DMS53 treated with DMSO at 0.1 percent for 48 hours (cell line): ENCODE data around the gene FXR2.
A peak's percentile ranks its signal among the peaks of the same experiment; 100 is the strongest.

Source experiments
- DNase-seq: peaks from one replicate; lab custom pipeline; 2025; ENCODE audit not compliant: unreplicated experiment; lab: John Stamatoyannopoulos, UW

FXR2 gene

DNA sequence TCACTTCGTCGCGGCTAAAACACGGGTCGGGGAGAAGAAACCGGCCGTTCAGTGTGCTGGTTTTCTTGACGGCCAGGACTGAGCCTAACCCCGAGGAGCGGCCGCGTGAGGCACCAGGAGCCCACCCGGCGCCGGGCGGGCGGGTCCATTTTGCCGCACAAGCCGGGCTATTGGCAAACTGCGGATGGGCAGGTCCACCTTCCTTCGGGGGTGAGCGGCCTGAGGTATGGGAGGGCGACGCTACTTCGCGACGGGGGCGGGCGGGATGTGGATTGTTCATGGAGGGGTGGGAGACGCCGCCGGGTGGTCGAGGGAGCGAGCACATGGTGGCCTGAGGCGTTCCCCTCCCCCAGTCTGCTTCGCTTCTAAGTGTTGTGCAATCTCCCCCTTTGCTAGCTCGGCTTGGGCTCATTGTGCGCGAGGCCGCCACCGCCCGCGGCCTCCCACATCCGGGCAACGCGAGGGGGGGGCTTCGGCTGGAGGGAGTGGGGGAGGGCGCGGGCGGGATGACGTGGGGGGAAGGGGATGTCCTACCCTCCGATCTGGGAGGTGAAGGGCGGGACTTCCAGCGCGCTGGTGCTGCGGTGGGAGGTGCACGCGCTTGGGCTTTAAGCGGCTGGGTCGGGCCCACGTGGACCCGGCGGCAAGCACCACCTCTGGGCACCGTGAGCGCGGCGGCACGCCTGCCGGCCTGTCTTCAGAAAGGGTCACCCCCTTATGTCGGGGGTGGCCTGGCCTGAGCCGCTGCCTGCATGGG lies 41.2 kb downstream of the FXR2 start:
- DNase-seq = peak; percentile 82

DNA sequence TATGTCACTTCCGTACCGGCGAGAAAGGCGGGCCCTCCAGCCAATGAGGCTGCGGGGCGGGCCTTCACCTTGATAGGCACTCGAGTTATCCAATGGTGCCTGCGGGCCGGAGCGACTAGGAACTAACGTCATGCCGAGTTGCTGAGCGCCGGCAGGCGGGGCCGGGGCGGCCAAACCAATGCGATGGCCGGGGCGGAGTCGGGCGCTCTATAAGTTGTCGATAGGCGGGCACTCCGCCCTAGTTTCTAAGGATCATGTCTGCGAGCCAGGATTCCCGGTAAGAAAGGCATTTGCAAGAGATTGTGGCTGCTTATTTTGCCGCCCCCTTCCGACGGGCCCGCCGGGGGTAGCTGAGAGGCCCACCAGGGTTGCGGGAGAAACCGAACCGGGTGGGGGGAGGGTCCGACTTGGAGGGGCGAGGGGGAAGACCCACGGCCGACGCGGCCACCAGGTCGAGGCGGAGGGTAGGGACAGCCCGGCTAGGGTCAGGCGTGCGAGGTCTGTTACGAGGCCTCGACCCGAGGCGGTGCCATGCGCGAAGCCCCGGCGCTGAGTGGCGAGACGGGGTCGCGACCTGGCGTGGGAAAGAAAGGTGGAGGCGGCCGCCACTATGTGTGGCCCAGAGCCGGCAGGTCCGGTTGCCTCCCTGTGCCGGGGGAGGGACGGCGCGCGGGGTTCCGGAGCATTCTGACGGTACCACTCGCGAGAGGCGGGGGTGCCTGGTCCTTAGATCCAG lies 41.9 kb downstream of the FXR2 start:
- DNase-seq = peak; percentile 99

DNA sequence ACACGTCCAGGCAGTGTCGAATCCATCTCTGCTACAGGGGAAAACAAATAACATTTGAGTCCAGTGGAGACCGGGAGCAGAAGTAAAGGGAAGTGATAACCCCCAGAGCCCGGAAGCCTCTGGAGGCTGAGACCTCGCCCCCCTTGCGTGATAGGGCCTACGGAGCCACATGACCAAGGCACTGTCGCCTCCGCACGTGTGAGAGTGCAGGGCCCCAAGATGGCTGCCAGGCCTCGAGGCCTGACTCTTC lies 42.4 kb downstream of the FXR2 start:
- no peak for DNase-seq

DNA sequence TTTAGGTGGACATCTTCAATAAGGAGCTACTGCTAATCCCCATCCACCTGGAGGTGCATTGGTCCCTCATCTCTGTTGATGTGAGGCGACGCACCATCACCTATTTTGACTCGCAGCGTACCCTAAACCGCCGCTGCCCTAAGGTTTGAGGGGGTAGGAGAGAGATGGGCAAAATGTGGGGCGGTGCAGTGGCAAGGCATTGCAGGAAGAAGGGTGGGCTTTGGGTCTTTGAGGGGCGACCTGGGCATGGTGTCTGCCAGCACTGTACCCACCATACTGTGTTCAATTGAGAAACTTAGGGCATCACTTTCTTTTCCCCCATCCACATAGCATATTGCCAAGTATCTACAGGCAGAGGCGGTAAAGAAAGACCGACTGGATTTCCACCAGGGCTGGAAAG lies 44.3 kb downstream of the FXR2 start:
- no peak for DNase-seq

DNA sequence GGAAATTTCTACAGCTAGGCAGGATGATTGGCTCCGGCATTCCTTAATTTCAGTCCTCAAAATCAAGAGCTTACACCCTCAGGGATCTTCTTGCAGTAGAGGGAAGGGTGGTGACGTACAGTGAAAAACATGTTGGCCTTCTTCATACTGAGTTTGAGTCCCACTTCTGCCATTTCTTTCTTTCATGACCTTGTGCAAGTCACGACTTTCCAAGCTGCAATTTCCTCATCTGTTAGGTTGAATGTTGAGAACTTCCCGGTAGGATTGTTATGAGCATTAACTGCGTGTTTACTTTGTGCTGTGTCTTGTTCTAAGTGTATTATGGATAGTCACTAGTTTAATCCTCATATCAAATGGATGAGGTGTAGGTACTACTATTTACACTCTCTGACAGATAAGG lies 45.1 kb downstream of the FXR2 start:
- no peak for DNase-seq

DNA sequence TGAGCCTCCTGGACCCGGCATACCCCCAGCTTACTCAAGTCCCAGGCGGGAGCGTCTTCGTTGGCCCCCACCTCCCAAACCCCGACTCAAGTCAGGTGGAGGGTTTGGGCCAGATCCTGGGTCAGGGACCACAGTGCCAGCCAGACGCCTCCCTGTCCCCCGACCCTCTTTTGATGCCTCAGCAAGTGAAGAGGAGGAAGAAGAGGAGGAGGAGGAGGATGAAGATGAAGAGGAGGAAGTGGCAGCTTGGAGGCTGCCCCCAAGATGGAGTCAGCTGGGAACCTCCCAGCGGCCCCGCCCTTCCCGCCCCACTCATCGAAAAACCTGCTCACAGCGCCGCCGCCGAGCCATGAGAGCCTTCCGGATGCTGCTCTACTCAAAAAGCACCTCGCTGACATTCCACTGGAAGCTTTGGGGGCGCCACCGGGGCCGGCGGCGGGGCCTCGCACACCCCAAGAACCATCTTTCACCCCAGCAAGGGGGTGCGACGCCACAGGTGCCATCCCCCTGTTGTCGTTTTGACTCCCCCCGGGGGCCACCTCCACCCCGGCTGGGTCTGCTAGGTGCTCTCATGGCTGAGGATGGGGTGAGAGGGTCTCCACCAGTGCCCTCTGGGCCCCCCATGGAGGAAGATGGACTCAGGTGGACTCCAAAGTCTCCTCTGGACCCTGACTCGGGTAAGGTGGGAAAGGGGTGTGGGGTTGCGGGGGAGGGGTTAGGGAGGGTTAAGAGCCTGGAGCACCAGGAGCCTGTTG lies 51.4 kb downstream of the FXR2 start:
- no peak for DNase-seq

DNA sequence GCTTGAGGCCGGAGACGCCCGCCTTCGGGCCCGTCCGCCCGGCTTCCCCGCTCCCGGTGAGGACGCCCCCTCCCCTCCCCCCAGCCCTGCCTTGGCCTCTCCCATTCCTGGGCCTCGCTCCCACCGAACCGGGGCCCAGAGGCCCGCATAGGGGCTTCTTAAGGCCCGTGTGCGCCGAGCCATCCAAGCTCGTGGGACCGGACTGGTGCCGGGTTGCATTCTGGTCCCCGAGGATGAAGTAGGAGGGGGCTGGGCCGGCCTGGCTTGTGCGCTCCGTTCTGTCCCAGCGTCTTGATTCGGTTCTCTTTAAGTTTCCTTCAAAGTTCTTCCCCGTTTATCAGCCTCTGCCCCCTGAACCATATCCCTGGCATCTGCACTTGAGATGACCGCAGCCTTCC lies 52.5 kb downstream of the FXR2 start:
- DNase-seq = no peak

DNA sequence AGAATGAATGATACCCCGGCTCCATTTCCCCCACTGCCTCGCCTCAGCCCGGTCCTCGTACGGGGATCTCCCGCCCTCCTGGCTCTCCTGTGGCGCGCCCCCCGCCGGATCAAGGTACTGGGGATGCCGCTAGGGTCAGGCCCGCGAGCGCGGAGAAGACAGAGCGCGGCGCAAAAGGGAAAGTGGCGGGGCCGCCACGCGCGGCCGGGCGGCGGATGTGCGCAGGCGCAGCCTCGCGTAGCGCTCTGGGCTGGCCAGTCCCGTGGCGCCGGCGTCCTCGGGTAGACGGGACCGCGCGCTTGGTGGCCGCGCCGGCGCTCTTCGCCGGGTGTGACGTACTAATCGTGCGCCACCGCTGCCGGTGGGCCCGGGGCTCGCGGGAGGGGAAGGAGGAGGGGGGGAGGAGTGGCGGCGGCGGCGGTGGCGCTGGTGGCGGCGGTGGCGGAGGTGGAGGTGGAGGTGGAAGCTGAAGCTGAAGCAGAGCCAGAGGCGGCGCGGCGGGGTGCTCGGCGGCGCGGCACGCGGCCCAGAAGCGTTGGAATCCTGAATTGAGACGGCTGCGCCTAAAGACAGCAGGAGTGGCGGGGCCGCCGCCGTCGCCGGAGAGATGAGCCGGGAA lies 53.0 kb downstream of the FXR2 start, which contains the start of gene SENP3:
TSS of gene SENP3 (plus strand) at position 331 of the 619 bp plus-strand sequence. CDS start 1,158 bp downstream, outside the sequence.
- peak; percentile 88 for DNase-seq

DNA sequence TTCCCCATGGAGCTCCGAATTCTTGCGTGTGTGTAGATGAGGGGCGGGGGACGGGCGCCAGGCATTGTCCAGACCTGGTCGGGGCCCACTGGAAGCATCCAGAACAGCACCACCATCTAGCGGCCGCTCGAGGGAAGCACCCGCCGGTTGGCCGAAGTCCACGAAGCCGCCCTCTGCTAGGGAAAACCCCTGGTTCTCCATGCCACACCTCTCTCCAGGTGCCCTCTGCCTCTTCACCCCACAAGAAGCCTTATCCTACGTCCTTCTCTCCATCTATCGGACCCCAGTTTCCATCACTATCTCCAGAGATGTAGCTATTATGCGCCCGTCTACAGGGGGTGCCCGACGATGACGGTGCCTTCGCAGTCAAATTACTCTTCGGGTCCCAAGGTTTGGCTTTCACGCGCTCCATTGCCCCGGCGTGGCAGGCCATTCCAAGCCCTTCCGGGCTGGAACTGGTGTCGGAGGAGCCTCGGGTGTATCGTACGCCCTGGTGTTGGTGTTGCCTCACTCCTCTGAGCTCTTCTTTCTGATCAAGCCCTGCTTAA lies 53.6 kb downstream of the FXR2 start:
- peak; percentile 92 for DNase-seq

DNA sequence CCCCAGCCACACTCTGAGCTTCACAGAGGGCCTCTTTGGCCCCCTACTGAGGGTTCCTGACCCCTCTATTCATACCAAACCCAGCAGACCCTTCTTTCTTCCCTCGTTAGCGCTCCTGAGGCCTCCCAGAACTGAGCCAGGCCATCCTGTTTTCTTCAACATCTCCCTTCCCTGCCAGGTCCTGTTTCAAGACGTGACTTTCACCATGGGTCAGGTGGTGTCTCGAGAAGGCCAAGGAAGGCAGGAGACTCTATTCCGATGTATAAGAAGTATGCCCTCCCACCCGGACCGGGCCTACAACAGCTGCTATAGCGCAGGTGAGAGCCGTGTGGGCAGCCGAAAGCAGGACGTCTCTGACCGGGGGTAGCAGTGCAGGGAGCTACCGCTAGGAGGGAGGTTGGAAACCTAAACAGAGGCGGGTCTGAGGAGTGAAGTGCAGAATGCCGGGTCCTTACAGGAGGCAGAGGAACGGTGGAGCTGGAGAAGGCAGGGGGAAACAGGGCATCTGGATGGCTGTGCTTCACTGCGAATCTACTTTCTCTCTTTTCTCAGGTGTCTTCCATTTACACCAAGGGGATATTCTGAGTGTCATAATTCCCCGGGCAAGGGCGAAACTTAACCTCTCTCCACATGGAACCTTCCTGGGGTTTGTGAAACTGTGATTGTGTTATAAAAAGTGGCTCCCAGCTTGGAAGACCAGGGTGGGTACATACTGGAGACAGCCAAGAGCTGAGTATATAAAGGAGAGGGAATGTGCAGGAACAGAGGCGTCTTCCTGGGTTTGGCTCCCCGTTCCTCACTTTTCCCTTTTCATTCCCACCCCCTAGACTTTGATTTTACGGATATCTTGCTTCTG lies 54.3 kb downstream of the FXR2 start:
- peak; percentile 56 for DNase-seq

DNA sequence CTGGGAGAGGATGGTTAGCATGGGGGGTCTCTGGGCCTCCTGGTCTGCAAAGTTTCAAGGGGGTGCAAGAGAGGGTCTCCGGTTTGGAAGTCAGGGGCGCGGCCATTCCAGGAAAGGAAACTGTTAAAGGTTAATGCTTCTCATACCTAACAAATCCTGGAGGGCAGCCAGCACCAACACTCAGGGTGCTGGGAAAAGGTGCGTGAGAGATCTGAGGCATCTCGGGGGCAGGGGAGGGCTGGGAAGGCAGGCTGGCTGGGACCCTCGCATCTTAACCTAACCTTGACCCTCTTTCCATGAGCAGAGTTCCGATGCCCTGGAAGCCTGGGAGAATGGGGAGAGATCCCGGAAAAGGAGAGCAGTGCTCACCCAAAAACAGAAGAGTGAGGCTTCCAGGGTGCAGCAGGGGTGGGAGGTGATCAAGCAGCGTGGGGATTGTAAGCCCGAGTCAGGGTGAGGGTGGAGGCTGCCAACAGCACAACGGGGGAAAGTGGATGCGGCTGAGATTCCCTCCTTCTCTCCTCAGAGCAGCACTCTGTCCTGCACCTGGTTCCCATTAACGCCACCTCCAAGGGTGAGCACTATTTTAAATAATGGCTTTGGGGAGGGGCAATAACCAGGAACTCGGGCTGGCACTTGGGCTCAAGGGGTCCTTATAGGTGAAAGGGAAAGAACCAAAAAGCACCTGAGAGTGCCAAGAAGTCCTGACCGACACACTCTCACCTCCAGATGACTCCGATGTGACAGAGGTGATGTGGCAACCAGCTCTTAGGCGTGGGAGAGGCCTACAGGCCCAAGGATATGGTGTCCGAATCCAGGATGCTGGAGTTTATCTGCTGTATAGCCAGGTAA lies 55.2 kb downstream of the FXR2 start:
- DNase-seq = no peak

DNA sequence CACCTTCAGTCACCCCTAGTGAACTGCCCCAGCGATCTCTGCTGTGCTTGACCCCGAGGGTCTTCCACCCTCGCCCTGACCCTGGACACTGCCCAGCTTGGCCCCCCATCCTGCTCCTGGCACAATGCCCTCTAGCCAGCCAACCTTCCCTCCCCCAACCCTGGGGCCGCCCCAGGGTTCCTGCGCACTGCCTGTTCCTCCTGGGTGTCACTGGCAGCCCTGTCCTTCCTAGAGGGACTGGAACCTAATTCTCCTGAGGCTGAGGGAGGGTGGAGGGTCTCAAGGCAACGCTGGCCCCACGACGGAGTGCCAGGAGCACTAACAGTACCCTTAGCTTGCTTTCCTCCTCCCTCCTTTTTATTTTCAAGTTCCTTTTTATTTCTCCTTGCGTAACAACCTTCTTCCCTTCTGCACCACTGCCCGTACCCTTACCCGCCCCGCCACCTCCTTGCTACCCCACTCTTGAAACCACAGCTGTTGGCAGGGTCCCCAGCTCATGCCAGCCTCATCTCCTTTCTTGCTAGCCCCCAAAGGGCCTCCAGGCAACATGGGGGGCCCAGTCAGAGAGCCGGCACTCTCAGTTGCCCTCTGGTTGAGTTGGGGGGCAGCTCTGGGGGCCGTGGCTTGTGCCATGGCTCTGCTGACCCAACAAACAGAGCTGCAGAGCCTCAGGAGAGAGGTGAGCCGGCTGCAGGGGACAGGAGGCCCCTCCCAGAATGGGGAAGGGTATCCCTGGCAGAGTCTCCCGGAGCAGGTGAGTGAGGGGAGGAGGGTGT lies 56.0 kb downstream of the FXR2 start, which contains the start of gene TNFSF13:
TSS of gene TNFSF13 (plus strand) at position 207 of the 776 bp plus-strand sequence. CDS start at position 497, 290 bp downstream.
- DNase-seq = no peak

DNA sequence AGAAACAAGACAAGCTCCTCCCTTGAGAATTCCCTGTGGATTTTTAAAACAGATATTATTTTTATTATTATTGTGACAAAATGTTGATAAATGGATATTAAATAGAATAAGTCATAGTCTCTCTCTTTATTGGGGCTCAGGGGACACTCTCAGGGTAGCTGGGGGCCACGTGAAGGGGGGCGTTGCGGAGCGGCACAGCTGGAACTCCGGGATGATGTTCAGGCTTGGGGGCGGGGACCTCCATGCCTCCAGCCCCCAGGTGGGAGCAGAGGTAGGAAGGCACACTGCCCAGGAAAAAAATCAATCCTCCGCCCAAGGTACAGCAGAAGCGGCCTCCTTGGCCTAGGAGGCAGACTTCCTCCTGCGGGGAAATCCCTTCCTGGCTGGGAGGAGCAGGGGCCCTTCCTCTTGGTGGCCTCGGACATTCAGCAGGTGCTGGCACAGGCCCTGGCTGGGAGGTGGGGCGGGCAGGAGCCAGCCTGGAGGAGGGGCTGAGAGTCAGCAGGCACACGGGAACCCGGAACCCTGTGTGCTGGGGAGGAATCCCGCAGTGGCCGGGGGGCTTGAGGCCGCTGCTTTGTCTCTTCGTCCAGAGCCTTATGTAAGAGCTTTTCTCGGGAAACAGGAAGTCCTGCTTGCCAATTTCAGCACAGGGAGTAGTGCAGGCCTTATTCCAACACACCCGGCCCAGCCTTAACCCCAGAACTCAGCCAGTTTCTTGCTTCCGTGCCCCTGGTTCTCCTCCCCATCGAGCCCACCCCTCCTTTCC lies 56.7 kb downstream of the FXR2 start:
- DNase-seq = peak; percentile 91

DNA sequence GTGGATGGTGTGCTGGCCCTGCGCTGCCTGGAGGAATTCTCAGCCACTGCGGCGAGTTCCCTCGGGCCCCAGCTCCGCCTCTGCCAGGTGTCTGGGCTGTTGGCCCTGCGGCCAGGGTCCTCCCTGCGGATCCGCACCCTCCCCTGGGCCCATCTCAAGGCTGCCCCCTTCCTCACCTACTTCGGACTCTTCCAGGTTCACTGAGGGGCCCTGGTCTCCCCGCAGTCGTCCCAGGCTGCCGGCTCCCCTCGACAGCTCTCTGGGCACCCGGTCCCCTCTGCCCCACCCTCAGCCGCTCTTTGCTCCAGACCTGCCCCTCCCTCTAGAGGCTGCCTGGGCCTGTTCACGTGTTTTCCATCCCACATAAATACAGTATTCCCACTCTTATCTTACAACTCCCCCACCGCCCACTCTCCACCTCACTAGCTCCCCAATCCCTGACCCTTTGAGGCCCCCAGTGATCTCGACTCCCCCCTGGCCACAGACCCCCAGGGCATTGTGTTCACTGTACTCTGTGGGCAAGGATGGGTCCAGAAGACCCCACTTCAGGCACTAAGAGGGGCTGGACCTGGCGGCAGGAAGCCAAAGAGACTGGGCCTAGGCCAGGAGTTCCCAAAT lies 57.4 kb downstream of the FXR2 start:
- no peak for DNase-seq

DNA sequence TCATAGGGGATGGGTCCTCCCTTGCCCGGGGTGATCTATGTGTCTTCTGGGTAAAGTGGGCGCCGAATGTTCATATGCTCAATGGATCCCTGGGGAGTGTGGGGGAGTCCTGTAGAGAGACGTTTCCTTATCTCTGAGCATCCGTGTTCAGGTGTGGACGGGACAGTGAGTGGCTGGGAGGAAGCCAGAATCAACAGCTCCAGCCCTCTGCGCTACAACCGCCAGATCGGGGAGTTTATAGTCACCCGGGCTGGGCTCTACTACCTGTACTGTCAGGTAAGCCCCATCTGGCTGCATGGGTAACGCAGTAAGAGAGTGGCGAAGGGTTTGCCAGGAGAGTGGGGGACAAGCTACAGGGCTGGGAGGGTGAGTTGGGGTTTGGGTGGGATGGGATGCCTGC lies 58.1 kb downstream of the FXR2 start:
- no peak for DNase-seq

DNA sequence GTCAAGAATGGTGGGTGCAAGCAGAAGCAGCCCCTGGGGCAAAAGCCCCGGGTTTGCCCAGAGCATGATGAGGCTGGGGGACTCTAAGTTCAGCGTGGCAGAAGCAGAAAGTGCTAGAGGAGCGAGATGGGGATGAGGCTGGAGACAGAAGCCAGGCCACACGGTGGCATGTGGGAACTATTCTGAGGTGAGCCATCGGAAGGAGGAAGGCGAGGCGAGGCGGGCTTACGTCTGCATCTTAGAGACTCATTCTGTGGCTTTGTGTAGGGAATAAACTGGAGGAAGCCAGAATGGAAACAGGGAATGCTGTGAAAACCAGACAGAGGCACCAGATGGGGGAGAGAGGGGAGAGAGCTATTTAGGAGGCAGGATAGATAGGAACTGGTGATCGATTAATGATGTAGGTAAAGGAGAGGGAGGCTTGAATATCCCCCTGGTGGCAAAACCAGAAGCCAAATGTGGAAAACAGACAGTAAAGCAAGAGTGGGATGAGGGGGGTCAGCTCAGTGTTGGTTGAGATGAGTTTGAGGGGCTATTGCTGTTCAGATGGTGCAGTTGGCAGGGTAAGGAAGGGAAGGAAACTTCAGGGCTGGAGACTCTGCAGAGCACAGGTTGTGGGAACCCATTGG lies 59.3 kb downstream of the FXR2 start:
- DNase-seq = no peak

DNA sequence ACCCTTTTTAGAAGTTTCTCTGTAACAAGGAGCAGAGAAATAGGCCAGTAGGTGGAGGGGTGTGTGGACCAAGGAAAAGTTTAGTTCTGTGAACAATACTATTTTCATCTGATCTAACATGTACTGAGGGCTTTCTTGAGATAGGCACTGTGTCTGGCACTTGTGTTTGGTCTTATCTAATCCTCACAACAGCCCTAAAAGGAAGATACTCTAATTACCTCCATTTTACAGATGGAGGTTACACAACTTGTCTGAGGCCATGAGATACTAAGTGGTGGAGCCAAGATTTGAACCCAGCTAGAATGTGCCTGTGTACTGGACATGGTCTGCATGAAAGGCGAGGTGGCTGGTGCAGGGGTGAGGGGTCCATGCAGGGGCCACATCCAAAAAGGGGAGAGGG lies 61.3 kb downstream of the FXR2 start:
- no peak for DNase-seq
